CD4-positive, alpha-beta T cell (primary cell): ENCODE results near the gene APOBEC4. TPM values are rescaled to one million over a fixed set of nuclear protein-coding genes. Genes with fewer than 3 reads are reported as not detected.

Experiments used
- ATAC-seq: fragments of 200-7000 bp; cut with Tn5 transposase; one replicate; pipeline ENCODE4 v1.10.0; 2022; ENCODE audit warnings: mild to moderate bottlenecking; ENCODE audit not compliant: poor library complexity
- CTCF ChIA-PET: fragments of 350-600 bp; sonication (Branson Sonifier 250); formaldehyde crosslinking; loops from one replicate; lab custom pipeline; 2021; ENCODE audit warnings: antibody characterized with exemption, inconsistent platforms; lab: Charles Lee
- POLR2A ChIA-PET: fragments of 350-600 bp; sonication (Branson Sonifier 250); formaldehyde crosslinking; loops from one replicate; lab custom pipeline; 2021; ENCODE audit warnings: antibody characterized with exemption, inconsistent platforms; lab: Charles Lee
- DNase-seq, 14 experiments: peaks; one replicate each; pipeline ENCODE4 v3.0.0-alpha.2; 2013 to 2020; ENCODE audit warnings: mixed read lengths in 2 of 14
- H3K27ac ChIP-seq, 2 donors: one replicate each; pipeline versions ENCODE4 v1.5.1 to v1.7.0; 2013; ENCODE audit warnings: low read length in 2 of 2, low read depth in 1 of 2, mild to moderate bottlenecking in 1 of 2
- H3K27me3 ChIP-seq, 2 experiments: 1 replicate in 1 of 2; 2 replicates in 1 of 2; pipeline versions ENCODE4 v1.6.1 to v1.7.0; 2013; ENCODE audit warnings: low read length in 2 of 2, control low read depth in 1 of 2, mild to moderate bottlenecking in 1 of 2, moderate library complexity in 1 of 2; ENCODE audit not compliant: insufficient read depth in 2 of 2, control insufficient read depth in 1 of 2
- H3K36me3 ChIP-seq: one replicate; pipeline ENCODE4 v1.6.1; 2013; ENCODE audit warnings: low read length, control low read depth; ENCODE audit not compliant: insufficient read depth
- H3K4me1 ChIP-seq: one replicate; pipeline ENCODE4 v1.6.1; 2013; ENCODE audit warnings: low read length, control low read depth; ENCODE audit not compliant: insufficient read depth
- H3K4me3 ChIP-seq: one replicate; pipeline ENCODE4 v1.5.1; 2013; ENCODE audit warnings: mild to moderate bottlenecking, low read length, moderate library complexity
- H3K9me3 ChIP-seq, 2 experiments: 1 replicate in 1 of 2; 2 replicates in 1 of 2; pipeline versions ENCODE4 v1.6.1 to v1.7.0; 2013; ENCODE audit warnings: low read length in 2 of 2, mild to moderate bottlenecking in 2 of 2, control low read depth in 1 of 2, moderate library complexity in 1 of 2; ENCODE audit not compliant: control insufficient read depth in 1 of 2, insufficient read depth in 1 of 2
- H3K27ac Mint-ChIP-seq: one replicate; pipeline ENCODE4 v1.8.0; 2020; ENCODE audit warnings: mixed read lengths
- H3K27me3 Mint-ChIP-seq: one replicate; pipeline ENCODE4 v1.8.0; 2021; ENCODE audit warnings: mixed read lengths
- H3K36me3 Mint-ChIP-seq: one replicate; pipeline ENCODE4 v1.8.0; 2021; ENCODE audit warnings: low read depth, mixed read lengths
- H3K4me1 Mint-ChIP-seq: one replicate; pipeline ENCODE4 v1.8.0; 2021; ENCODE audit warnings: low read depth, mixed read lengths
- H3K4me3 Mint-ChIP-seq: one replicate; pipeline ENCODE4 v1.8.0; 2020; ENCODE audit warnings: mild to moderate bottlenecking, mixed read lengths
- H3K9me3 Mint-ChIP-seq: one replicate; pipeline ENCODE4 v1.8.0; 2020; ENCODE audit warnings: mixed read lengths
- CTCF ChIP-seq: fragments of 200-600 bp; IDR thresholded peaks from one replicate; pipeline ENCODE4 v1.8.0; 2022; ENCODE audit warnings: antibody characterized with exemption, mild to moderate bottlenecking
- intact Hi-C, 2 experiments: fragments of 100-400 bp; cut with DNase I in 1 of 2; cut with micrococcal nuclease in 1 of 2; formaldehyde crosslinking; loops; one replicate each; pipeline versions ENCODE4 v1.15.1 to v1.9.0; 2023 to 2025; cut with DNase I, micrococcal nuclease
- total RNA-seq, 174 experiments: library from RNA in 2 of 174; stranded (reverse) in 2 of 174; gene quantifications; one replicate each; pipeline ENCODE4 v1.2.3 and lab custom pipeline; 2021 to 2026

The APOBEC4 gene
- total RNA-seq, 2 experiments from 2014 or later = not detected

- H3K9me3 Mint-ChIP-seq = no peaks in the 10 kb centered on the region
- H3K36me3 ChIP-seq = no peaks in the 10 kb centered on the region
- H3K4me3 Mint-ChIP-seq = no peak overlapping the region
- H3K36me3 Mint-ChIP-seq = no peaks in the 10 kb centered on the region
- H3K4me1 ChIP-seq = peaks cover 28% of the 10 kb centered on the region
- H3K27me3 ChIP-seq = no peaks in the 10 kb centered on the region
- H3K9me3 ChIP-seq = no peaks in the 10 kb centered on the region
- intact Hi-C loops = loop anchor here (2.0 to 5.0 kb wide), 2 partner anchors 17 to 34 kb away; no protein-coding TSS in a partner anchor
- H3K27me3 Mint-ChIP-seq = no peaks in the 10 kb centered on the region
- peaks cover 40% of the 10 kb centered on the region for H3K4me1 Mint-ChIP-seq
- TF ChIP-seq CTCF = no peak
- ATAC-seq = no peak
- H3K4me3 ChIP-seq = no peak overlapping the region
- DNase-seq = no peak
- H3K27ac ChIP-seq = no peak overlapping the region
- H3K27ac Mint-ChIP-seq = peak overlapping the region; percentile 74
- CTCF ChIA-PET = interaction anchor here (3.5 to 4.4 kb wide), 2 partner anchors 32 to 262 kb away, joined by 16 to 57 read pairs; no protein-coding TSS in a partner anchor
- POLR2A ChIA-PET = interaction anchor here (1.0 to 2.6 kb wide), 3 partner anchors 19 to 262 kb away, joined by 4 to 10 read pairs (median 6); no protein-coding TSS in a partner anchor
Measured at GRCh38 chr1:183653462-183653794, 312 bp upstream of the APOBEC4 start.

GRCh38 chr1:183652107-183652506 lies 1.0 kb downstream of the APOBEC4 start:
- CTCF ChIA-PET = interaction anchor here (0.6 to 4.4 kb wide), 4 partner anchors 19 to 264 kb away, joined by 3 to 57 read pairs (median 10); no protein-coding TSS in a partner anchor
- Mint-ChIP-seq H3K4me3 (peak overlapping the region; percentile 44), H3K36me3 (no peaks in the 10 kb centered on the region), H3K4me1 (peaks cover 40% of the 10 kb centered on the region), H3K9me3 (no peaks in the 10 kb centered on the region), H3K27ac (peak overlapping the region; percentile 74), H3K27me3 (no peaks in the 10 kb centered on the region)
- no peak for TF ChIP-seq CTCF
- H3K9me3 ChIP-seq = no peaks in the 10 kb centered on the region
- POLR2A ChIA-PET = interaction anchor here (2.0 to 2.6 kb wide), 2 partner anchors 18 to 264 kb away, joined by 6 to 10 read pairs; no protein-coding TSS in a partner anchor
- intact Hi-C loops = loop anchor here (2.0 to 5.0 kb wide), 2 partner anchors 15 to 35 kb away; no protein-coding TSS in a partner anchor
- peak in 3 of 14 experiments; percentile 18 to 53 (median 52) for DNase-seq
- peaks cover 28% of the 10 kb centered on the region for H3K4me1 ChIP-seq
- no peaks in the 10 kb centered on the region for H3K36me3 ChIP-seq
- ATAC-seq = peak; percentile 66
- no peak overlapping the region for H3K4me3 ChIP-seq
- H3K27ac ChIP-seq = peak overlapping the region in 1 of 2 donors; percentile 44
- no peaks in the 10 kb centered on the region for H3K27me3 ChIP-seq

- no peaks in the 10 kb centered on the region for H3K9me3 Mint-ChIP-seq
- Histone ChIP-seq H3K9me3 (no peaks in the 10 kb centered on the region), H3K36me3 (no peaks in the 10 kb centered on the region), H3K27ac (peak overlapping the region; percentile 32 to 44), H3K27me3 (no peaks in the 10 kb centered on the region), H3K4me3 (no peak overlapping the region), H3K4me1 (peaks cover 28% of the 10 kb centered on the region)
- H3K27ac Mint-ChIP-seq = peak overlapping the region; percentile 74
- DNase-seq (no peak), ATAC-seq (no peak)
- TF ChIP-seq CTCF = no peak
- no peaks in the 10 kb centered on the region for H3K27me3 Mint-ChIP-seq
- intact Hi-C loops = loop anchor here (2.0 to 5.0 kb wide), 2 partner anchors 15 to 36 kb away; no protein-coding TSS in a partner anchor
- ChIA-PET POLR2A (interaction anchor here (2.0 to 2.6 kb wide), 2 partner anchors 17 to 264 kb away, joined by 6 to 10 read pairs; no protein-coding TSS in a partner anchor), CTCF (interaction anchor here (0.6 to 3.5 kb wide), 4 partner anchors 22 to 265 kb away, joined by 3 to 16 read pairs (median 4); no protein-coding TSS in a partner anchor)
- no peaks in the 10 kb centered on the region for H3K36me3 Mint-ChIP-seq
- H3K4me3 Mint-ChIP-seq = no peak overlapping the region
- H3K4me1 Mint-ChIP-seq = peaks cover 40% of the 10 kb centered on the region
Measured at GRCh38 chr1:183651612-183652011, 1.5 kb downstream of the APOBEC4 start.
